Prostate gland (tissue), 2 donors: Measurements from ENCODE around the gene DCD.

Experiments
- CTCF ChIP-seq, 4 experiments: fragments of 200-600 bp in 2 of 4; fragments of 450-650 bp in 2 of 4; sonication (generic) in 2 of 4; IDR thresholded peaks; 1 replicate in 3 of 4; 2 replicates in 1 of 4; pipeline ENCODE4 v1.5.1; 2016 to 2019; ENCODE audit warnings: antibody characterized with exemption in 4 of 4, mild to moderate bottlenecking in 2 of 4, moderate library complexity in 2 of 4
- POLR2A ChIP-seq: fragments of 450-650 bp; IDR thresholded peaks from one replicate; pipeline ENCODE4 v1.6.1; 2016; ENCODE audit warnings: antibody characterized with exemption, mild to moderate bottlenecking

DNA sequence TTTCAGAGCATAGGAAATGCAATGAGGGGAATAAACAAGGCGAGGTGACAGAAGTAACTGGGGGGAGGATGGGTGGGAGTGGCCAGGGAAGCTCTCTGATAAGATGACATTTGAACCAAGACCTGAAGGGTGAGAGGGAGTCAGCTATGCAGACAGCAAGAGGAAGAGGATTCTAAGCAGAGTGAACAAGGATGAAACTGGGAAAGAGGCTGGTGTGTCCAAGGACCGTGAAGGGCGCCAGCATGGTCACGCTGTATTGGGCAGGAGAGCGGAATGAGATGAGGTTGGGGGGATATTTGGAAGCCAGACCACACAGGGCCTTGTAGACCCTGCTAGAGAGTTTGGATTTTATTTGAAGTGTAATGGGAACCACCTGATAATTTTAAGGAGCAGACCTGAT lies 49.2 kb downstream of the DCD start:
- TF ChIP-seq CTCF (IDR thresholded peaks at IDR 0.05) (no peak), POLR2A (no peak)
